MM.1S (cell line): ENCODE results near the gene ZNF609.

Source experiments
- CTCF ChIP-seq: fragments of 300-600 bp; sonication (generic); IDR thresholded peaks from 2 replicates; pipeline ENCODE4 v1.5.1; 2016; ENCODE audit warnings: antibody characterized with exemption, low read length, mixed read lengths
- EZH2 ChIP-seq: fragments of 300-600 bp; sonication (generic); optimal IDR thresholded peaks from 2 replicates; pipeline ENCODE3; 2017; ENCODE audit warnings: low read depth, mild to moderate bottlenecking, antibody characterized with exemption, low read length, mixed read lengths
- EZH2phosphoT487 ChIP-seq: fragments of 300-600 bp; sonication (generic); IDR thresholded peaks from 2 replicates; pipeline ENCODE4 v1.6.1; 2018; ENCODE audit warnings: antibody characterized with exemption, low read length

- TF ChIP-seq CTCF, result no peak
- TF ChIP-seq EZH2, result no peak
- TF ChIP-seq EZH2phosphoT487, result no peak
Measured at GRCh38 chr15:64571857-64572291, 111.5 kb downstream of the ZNF609 start.
